NCI-H82 treated with DMSO at 0.1 percent for 48 hours (cell line): ENCODE results near the gene PRKAB2.

Experiments
- DNase-seq: peaks from one replicate; lab custom pipeline; 2025; ENCODE audit not compliant: unreplicated experiment; lab: John Stamatoyannopoulos, UW

PRKAB2 gene

DNA sequence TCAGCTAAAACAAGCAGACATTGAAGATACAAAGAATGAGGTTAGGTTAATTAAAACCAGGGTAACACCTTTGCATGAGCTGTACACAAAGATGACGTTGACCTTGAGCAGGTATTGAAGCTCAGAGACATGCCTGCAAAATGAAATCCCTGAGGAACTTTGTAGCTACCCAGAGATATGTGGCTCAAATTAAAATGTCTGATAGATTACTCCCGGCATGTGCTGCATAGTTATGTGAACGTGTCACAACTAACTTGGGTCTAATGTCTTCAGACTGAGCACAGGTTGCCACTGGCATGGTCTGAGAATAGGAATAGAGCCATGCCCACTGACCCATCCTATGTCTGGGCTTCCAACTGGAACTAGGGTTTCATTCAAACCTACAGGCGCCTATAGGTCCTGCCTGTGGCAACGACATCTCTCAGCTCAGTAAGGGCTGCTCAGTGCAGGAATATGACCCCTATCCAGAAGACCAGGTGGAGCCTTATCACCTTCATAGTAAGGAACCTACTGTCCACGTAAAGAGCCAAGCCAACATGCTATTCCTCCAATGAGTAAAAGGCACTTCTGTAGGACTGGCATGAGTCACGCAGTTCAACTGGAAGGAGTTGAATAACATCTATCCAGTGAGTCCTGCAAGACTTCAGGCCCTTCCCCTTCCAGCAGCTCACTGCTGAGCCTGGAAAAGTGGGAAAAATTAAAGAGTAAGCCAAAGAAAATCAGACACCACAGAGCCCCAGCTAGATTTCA lies 60.7 kb downstream of the PRKAB2 start:
- no peak for DNase-seq

DNA sequence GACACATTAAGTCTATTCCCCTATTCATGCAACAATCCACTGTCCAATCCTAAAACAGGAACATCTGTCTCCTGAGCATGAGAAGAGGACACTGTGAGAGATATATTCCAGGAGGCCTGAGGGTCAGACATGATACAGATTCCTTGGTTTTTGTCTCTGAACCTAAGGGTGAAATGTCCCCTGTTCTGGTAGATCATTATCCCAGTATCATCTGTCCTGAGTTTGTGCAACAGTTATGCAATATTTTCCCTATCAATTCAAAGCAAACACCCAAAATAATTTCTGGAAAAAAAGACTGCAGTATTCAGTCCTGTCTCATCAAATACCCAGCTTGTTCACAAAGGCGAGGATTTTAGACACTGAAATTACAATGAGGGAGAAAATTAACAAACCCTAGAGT lies 61.4 kb downstream of the PRKAB2 start:
- no peak for DNase-seq

DNA sequence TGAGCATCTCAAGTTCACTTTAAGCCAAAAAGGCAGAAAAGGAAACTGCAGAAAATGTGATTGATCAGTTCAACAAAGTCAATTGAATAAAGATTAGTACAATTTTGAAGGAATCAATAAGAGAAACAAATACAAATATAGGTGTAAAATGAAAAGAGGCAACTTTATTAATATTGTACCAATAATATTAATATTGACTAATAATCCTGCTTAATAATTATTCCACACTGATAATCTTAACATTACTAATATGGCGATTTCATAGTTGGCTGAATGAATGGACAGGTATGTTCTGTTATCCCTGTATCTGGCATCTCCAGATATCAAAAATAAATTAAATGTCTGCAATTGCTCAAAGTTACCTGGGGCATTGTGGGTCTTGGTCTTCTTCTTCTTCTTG lies 61.8 kb downstream of the PRKAB2 start:
- no peak for DNase-seq

DNA sequence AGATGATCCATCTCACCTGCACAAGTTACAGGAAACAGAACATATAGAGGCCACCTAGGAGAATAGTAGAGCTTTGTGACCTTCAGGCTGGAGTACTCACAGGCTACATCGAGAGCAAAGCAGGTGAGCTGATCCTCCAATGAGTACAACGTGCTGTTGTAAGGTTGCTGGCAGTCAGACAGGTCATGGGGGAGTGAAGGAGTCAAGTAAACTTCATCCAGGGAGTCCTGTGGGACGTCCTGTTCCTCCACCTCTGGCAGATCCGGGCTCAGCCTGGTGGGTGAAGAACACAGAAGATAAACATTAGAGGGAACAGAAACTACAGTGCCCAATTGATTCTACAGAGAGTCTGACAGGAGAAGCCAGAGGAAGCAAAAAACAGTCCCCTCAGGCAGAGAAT lies 62.5 kb downstream of the PRKAB2 start:
- DNase-seq: no peak

DNA sequence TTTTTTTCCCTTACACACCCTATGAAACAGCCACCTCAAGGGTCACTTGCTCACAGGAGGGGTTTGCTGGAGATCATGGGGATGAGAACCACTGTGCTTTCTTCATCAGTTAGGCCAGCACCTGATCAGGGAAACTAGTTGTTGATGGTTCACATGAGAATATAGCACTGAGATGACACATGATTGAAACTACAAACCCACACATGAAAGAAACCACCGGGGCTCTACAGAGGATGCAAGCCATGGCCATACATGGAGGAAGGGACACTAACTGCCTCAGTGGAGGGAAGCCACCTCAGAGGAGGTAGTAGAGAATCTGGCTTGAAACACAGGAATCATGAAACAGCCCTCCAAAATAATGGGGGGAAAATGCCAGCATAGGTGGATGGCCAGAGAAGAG lies 63.2 kb downstream of the PRKAB2 start:
- DNase-seq: no peak

DNA sequence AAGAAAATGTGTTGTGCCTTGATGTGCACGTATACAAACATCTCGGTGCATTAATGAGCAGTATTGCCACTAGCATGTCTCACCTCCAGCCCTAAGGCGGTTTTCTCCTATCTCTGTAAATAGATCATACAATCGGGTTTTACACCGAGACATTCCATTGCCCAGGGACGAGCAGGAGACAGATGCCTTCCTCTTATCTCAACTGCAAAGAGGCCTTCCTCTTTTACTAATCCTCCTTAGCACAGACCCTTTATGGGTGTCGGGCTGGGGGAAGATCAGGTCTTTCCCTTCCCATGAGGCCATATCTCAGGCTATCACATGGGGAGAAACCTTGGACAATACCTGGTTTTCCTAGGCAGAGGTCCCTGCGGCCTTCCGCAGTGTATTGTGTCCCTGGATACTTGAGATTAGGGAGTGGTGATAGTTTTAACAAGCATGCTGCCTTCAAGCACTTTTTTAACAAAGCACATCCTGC lies 65.8 kb downstream of the PRKAB2 start:
- DNase-seq: peak; percentile 2

DNA sequence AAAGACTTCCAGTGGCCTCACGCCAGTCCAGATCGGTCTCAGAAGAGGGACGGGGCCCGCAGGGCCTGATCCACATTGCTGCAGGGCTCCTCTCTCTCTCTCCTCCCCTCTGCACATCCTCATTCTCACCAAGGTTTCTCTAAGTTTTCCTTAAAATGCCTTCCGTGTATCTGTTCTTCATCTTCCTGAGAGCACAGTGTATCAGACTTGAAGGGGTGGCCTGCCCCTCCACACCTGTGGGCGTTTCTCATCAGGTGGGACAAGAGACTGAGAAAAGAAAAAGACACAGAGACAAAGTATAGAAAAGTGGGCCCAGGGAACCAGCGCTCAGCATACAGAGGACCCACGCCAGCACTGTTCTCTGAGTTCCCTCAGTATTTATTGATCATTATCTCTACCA lies 66.4 kb downstream of the PRKAB2 start:
- DNase-seq: no peak
